ENCODE data around the gene C17orf67.

DNA sequence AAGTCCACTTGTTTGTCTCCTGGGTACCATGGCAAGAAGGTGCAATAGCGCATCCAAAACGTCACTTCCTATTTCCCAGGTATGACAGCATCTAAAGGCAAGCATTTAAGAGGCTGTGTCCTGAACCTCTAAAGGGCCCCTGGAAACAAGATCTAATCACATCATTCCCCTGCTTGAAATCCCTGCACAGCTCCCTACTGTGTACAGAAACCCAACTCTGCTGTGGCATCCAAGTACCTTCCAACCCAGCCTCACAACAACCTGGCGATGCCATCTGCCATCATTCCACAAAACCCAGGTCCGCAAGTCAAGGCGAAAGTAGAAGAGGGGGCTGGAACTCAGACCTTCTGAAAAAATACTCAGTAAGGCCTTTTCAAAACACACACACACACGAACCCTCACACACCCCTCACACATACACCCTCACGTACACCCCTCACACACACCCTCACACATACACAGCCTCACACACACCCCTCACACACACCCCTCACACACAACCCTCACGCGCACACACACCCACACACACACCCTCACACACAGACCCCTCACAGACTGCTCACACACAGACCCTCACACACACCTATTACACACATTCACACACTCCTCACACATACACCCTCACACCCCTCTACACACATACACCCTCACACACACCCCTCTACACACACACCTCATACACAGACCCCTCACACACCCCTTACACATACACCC is 24.5 kb downstream of the C17orf67 start:
- no peak for TF ChIP-seq GATA2 (IDR thresholded peaks at IDR 0.05; ENCODE audit: low read depth, low read length)
- no peak for TF ChIP-seq GATA3 (IDR thresholded peaks at IDR 0.05; ENCODE audit: low read depth, low read length)
